Stimulated activated CD8-positive, alpha-beta memory T cell treated with anti-CD3 and anti-CD28 coated beads, Interleukin-15, amount 100 ng/mL, for 24 hours (primary cell): ENCODE data around the gene FSHR.

Experiments
- DNase-seq: peaks from one replicate; pipeline ENCODE4 v3.0.0-alpha.2; 2020; ENCODE audit warnings: low read depth

FSHR gene

GRCh38 chr2:48954311-48954710, 200.0 kb downstream of the FSHR start:
- no peak for DNase-seq

GRCh38 chr2:48952614-48953013, 201.7 kb downstream of the FSHR start:
- no peak for DNase-seq

- no peak for DNase-seq
Observed at GRCh38 chr2:48952143-48952542, 202.2 kb downstream of the FSHR start.

- DNase-seq: no peak
Observed at GRCh38 chr2:48948400-48949125, 205.8 kb downstream of the FSHR start.

- DNase-seq: no peak
Observed at GRCh38 chr2:48946449-48947048, 207.8 kb downstream of the FSHR start.

- no peak for DNase-seq
Observed at GRCh38 chr2:48944956-48945355, 209.4 kb downstream of the FSHR start.

- no peak for DNase-seq
Observed at GRCh38 chr2:48943436-48943835, 210.9 kb downstream of the FSHR start.

- no peak for DNase-seq
Observed at GRCh38 chr2:48941908-48942307, 212.4 kb downstream of the FSHR start.

GRCh38 chr2:48941456-48941855, 212.9 kb downstream of the FSHR start:
- no peak for DNase-seq

- DNase-seq: no peak
Observed at GRCh38 chr2:48940606-48941005, 213.7 kb downstream of the FSHR start.

GRCh38 chr2:48939232-48939631, 215.1 kb downstream of the FSHR start:
- DNase-seq: no peak

GRCh38 chr2:48938231-48938630, 216.1 kb downstream of the FSHR start:
- no peak for DNase-seq

GRCh38 chr2:48934807-48935206, 219.5 kb downstream of the FSHR start:
- DNase-seq: no peak

GRCh38 chr2:48933828-48934497, 220.4 kb downstream of the FSHR start:
- no peak for DNase-seq

- no peak for DNase-seq
Observed at GRCh38 chr2:48932667-48933066, 221.6 kb downstream of the FSHR start.

- no peak for DNase-seq
Observed at GRCh38 chr2:48929571-48930301, 224.6 kb downstream of the FSHR start.

GRCh38 chr2:48927355-48927754, 227.0 kb downstream of the FSHR start:
- DNase-seq: no peak

GRCh38 chr2:48915884-48916283, 238.4 kb downstream of the FSHR start:
- DNase-seq: no peak

- no peak for DNase-seq
Observed at GRCh38 chr2:48915227-48915626, 239.1 kb downstream of the FSHR start.

- DNase-seq: no peak
Observed at GRCh38 chr2:48914477-48915089, 239.7 kb downstream of the FSHR start.
